NOMO-1 (cell line): ENCODE measurements around the gene SPATA31E1.
"Not testable (repeated sequence)": the region's sequence is repeated elsewhere in the genome, so short reads cannot be mapped to it uniquely, and the experiment has no call there.

Experiments
- DNase-seq, 2 experiments: peaks; one replicate each; lab custom pipeline; 2025; ENCODE audit not compliant: unreplicated experiment in 2 of 2; lab: John Stamatoyannopoulos, UW

Gene SPATA31E1

DNA sequence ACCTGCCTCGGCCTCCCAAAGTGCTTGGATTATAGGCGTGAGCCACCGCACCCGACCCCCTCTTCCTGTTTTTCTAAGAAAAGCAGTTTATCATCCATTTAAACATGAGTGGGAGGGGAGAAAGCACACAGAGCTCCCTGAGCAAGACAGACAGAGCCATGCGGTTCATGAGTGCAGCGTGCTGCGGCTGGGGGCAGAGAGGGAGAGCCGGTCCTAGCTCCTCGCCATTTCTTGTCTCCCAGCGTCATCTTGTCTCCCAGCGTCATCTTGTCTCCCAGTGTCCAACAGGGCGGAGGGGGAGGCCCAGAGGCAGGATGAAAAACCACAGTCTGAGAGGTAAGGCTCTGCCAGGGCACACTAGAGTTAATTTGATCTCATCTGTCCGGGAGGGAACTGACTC lies 36.3 kb downstream of the SPATA31E1 start:
- not testable (repeated sequence) for DNase-seq

DNA sequence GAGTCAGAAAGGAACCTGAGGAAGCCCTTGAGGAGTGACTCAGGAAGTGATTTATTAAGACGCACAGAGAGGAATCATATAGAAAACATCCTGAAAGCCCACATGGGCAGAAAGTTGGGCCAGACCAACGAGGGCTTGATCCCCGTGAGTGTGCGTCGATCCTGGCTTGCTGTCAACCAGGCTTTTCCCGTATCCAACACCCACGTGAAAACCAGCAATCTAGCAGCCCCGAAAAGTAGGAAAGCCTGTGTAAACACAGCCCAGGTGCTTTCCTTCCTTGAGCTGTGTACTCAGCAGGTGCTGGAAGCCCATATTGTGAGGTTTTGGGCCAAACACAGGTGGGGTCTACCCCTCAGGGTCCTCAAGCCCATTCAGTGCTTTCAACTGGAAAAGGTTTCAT lies 38.9 kb downstream of the SPATA31E1 start:
- DNase-seq, result not testable (repeated sequence)

GRCh38 chr9:87923012-87923411 lies 40.3 kb downstream of the SPATA31E1 start:
- not testable (repeated sequence) for DNase-seq

DNA sequence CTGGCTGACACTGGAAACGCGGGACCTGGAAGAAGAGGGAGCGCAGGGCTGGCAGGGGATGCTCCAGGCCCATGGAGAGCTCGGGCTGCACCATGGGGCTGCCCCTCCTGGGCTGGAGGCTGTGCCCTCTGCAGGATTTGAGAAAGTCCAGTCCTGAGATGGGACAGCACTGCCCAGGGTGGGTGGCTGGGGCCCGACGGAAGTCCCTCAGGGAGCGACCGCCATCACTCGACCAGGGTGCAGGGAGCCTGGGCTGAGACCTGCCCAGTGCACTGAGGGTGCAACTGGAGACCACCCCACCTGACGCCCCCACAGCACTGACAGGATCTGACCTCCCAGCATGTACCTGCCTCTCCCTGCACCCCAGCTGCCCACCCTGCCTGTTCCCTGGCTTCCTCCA lies 42.2 kb downstream of the SPATA31E1 start:
- DNase-seq, result not testable (repeated sequence)

DNA sequence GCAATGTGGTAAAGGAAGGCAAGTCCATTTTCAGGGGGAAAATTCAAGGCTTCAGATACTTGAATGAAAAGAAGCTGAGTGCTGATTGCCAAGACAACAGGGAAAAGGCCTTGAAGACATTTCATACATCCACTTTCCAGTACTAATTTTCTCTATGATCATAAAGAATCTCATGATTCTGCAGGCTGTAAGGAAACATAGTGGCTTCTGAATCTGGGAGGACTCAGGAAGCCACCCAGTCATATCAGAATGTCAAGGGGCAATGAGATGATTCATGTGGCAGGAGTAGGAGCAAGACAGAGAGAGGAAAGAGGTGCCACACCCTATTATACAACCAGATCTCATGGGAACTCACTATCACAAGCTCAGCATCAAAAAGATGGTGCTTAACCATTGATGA lies 46.5 kb downstream of the SPATA31E1 start:
- DNase-seq, result not testable (repeated sequence)

DNA sequence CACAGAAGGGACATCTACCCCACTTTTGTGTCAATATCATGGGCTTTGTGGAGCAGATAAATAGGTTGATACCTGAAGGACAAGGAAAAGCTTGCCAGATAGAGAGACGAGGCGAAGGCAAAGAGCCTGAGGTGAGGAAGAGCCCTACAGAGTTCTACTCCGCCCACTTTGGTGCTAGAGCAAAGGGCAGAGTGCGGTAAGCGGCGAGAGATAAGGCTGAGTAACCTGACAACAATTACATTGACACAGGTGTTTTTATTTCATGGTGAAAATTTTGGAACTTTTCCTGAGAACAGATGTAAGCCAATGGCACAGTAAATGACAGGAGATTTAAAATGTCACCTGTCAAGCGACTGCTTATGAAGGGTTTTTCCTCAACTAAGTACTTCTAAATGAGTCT lies 51.8 kb downstream of the SPATA31E1 start:
- DNase-seq, result not testable (repeated sequence)

- not testable (repeated sequence) for DNase-seq
Observed at GRCh38 chr9:87937352-87937751, 54.7 kb downstream of the SPATA31E1 start.

DNA sequence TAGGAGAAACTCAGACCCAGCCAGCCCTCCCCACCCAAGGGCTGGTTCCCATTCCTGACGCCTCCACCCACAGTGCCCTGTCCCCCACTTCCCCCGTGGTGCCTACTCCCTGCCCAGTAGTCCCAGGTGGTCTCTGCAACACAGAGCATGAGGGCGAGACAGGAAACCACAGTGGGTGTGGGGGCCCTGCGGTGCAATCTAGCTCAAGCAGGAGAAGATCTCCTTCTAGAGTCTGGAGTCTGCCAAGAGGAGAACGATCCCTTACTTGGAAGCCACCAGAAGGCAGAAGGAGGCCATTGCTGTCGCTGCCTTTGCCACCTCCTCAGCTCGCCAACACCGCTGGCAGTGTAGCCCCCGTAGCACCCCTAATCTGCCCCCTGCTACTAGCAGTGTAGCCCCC lies 55.2 kb downstream of the SPATA31E1 start:
- DNase-seq, result not testable (repeated sequence)

- DNase-seq, result not testable (repeated sequence)
Observed at GRCh38 chr9:87938336-87938735, 55.7 kb downstream of the SPATA31E1 start.
